GM12873 (cell line): Measurements from ENCODE around the gene FGFR4.

ENCODE experiments used
- CTCF ChIP-seq: IDR thresholded peaks from 2 replicates; pipeline ENCODE4 v1.5.1; 2012; ENCODE audit warnings: low read depth, mild to moderate bottlenecking, moderate library complexity, low read length, control low read depth; ENCODE audit not compliant: insufficient read depth; ENCODE audit errors: missing control alignments

FGFR4 gene

GRCh38 chr5:177097016-177097985, 10.6 kb downstream of the FGFR4 start:
- TF ChIP-seq CTCF = no peak

- no peak for TF ChIP-seq CTCF
Measured at GRCh38 chr5:177098120-177098469, 11.4 kb downstream of the FGFR4 start.

- no peak for TF ChIP-seq CTCF
Measured at GRCh38 chr5:177098470-177099141, 11.9 kb downstream of the FGFR4 start.

- no peak for TF ChIP-seq CTCF
Measured at GRCh38 chr5:177099422-177100093, 12.8 kb downstream of the FGFR4 start.

- TF ChIP-seq CTCF = no peak
Measured at GRCh38 chr5:177100714-177101121, 14.0 kb downstream of the FGFR4 start.

DNA sequence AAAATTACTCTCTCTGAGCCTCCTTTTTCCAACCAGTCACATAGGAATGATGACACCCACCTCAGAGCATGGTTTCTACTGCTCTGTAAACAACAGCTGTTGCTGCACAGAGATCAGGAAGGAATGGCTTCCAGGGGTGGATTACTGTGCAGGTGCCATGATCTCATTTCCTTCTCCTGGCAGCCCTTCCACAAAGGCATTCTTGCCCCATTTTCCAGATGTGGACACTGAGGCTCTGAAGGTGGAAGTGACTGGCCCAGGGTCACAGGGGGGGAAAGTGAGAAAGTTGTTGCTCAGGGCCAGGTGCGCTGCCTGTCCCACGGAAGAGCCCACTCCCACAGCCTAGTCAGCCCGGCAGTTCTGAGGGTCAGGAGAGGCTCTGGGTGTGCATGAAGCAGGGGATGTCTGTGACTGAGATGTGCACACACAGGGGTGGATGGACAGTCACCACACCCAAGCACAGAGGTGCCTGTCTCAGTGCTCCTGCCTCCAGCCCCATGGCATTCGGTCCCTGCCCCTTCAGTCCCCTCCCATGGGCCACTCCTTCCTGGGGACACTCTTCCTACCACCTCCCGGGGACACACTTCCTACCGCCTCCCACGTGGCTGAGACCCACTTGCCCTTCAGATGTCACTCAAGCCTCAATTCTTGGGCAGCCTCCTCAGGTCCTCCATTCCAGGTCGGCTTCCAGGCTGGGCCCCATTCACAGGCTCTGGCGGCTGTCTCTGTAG, 17.0 kb downstream of the FGFR4 start:
- TF ChIP-seq CTCF = no peak
